Brain pericyte (primary cell): Measurements from ENCODE around the gene ADAMTSL3.
"Not testable (repeated sequence)": the region's sequence is repeated elsewhere in the genome, so short reads cannot be mapped to it uniquely, and the experiment has no call there.

Source experiments
- DNase-seq: peaks from one replicate; pipeline ENCODE4 v3.0.0-alpha.2; 2012; ENCODE audit warnings: low read depth, low spot score

ADAMTSL3 gene

GRCh38 chr15:83697716-83698115 lies 43.8 kb downstream of the ADAMTSL3 start:
- DNase-seq, result no peak

GRCh38 chr15:83698294-83698693 lies 44.4 kb downstream of the ADAMTSL3 start:
- no peak for DNase-seq

- no peak for DNase-seq
These were observed 45.1 kb downstream of the ADAMTSL3 start for GRCh38 chr15:83699028-83699427.

DNA sequence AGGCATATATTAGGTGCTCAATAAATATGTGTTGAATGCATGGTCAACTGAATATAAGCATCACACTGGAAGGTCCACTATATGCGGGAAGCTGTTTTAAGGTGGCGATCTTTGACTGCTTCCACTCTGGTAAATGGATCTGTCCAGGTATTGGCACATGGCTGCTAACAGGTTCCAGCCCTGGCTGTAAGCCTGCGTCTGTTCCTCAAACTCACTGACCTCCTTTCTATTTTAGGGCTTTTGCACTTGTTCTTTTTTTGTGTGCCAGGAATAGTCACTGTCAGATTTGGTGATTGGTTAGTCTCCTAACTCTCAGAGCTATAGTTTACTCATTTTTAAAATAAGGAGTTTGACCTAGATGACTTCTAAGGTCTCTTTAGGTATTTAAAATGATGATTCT lies 46.2 kb downstream of the ADAMTSL3 start:
- no peak for DNase-seq

DNA sequence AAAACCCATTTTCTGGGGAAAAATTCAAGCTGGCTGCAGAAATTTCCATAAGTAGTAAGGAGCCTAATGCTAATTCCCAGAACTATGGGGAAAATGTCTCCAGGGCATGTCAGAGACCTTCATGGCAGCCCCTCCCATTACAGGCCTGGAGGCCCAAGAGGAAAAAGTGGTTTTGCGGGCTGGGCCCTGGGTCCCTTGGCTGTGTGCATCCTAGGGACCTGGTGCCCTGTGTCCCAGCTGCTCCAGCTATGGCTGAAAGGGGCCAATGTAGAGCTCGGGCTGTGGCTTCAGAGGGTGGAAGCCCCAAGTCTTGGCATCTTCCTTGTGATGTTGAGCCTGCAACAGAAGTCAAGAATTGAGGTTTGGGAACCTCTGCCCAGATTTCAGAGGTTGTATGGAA lies 48.4 kb downstream of the ADAMTSL3 start:
- DNase-seq, result not testable (repeated sequence)

DNA sequence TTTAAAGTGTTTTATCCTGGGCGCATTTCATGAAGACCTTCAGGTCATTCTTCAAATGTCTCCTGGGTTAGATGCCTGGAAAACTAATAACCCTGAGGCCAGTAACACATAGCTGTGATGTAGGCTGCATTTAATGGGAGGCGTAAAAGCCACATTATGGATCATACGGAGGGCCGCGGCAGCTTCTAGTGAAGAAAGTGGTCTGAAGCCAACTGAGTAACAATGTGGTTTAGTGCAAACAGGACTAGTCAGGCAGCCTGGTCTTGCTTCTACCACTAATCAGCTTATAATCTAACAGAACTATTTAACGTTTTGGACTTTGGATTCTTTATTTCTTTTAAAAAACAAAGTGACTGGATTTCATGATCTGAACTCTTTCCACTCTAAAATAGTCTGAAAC lies 54.4 kb downstream of the ADAMTSL3 start:
- no peak for DNase-seq

DNA sequence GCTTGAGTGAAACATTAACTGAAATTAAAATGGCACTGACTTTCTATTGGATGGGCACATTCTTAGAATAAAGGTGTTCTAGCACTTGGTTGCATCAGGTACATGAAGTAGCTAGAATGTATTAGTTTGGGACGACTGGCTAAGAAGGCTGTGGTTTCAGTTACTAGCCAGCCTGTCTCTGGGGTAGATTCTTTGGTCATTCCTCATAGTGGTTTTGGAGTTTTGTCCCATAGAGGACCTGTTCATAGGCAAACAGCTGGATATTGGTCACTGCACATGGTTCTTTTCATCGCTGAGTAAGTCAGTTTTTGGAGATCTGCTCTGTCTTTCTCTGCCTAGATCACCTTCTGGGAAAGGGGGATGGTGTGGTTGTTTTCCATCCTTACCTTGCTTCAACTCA lies 55.3 kb downstream of the ADAMTSL3 start:
- no peak for DNase-seq

GRCh38 chr15:83709811-83710210 lies 55.9 kb downstream of the ADAMTSL3 start:
- no peak for DNase-seq

- DNase-seq, result no peak
These were observed 56.5 kb downstream of the ADAMTSL3 start for GRCh38 chr15:83710452-83710851.

GRCh38 chr15:83711236-83711635 lies 57.3 kb downstream of the ADAMTSL3 start:
- DNase-seq, result no peak

DNA sequence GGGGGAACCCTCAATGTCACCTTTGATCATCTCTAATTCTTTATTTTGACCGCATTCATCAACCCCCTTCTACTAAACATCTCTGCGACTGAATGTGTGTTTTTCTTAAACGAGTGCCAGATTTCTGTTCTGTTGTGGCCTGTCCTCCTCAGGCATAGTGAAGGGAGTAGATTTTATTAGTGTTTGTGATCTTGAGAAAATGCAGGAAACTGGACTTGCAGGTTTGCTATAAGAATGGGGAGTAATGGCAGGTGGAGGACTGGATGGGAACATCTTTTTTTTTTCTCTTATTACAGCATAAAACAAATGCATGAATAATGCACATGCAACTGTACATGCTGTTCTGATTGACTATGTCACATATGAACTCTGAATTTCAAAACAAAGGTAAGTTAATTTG lies 59.3 kb downstream of the ADAMTSL3 start:
- DNase-seq, result no peak

DNA sequence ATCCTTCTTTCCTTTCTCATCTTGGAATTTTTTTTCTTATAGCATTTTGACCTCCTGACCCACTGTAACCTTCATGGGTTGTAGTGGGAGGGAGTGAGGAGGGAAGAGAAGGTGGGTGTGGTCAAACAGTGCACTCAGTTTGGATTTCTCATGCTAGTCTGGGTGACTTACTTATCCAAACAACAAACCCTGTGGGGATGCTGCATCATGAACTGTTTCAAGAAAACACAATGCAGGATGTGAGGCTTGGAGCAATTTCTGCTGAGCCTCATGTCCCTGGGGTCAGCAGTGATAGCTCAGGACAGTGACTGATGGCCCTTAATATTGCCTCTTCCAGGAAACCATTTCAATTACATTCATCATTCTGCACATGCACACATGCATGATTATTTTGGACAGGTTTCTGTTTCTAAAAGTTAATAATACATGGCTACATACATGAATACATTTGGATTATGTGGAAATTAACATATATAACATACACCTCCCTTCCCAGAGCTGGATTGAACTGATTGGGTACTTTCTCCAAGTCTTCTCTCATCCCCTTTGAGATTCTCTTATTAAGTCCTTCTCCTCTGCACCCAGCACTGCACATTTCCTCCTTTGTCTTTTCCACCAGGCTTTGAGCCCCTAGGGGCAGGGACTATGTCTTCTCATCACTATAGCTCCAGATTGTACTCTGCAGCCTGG lies 61.2 kb downstream of the ADAMTSL3 start:
- DNase-seq, result peak; percentile 20

- DNase-seq, result no peak
These were observed 62.7 kb downstream of the ADAMTSL3 start for GRCh38 chr15:83716605-83717004.

GRCh38 chr15:83717010-83717409 lies 63.1 kb downstream of the ADAMTSL3 start:
- DNase-seq, result no peak

DNA sequence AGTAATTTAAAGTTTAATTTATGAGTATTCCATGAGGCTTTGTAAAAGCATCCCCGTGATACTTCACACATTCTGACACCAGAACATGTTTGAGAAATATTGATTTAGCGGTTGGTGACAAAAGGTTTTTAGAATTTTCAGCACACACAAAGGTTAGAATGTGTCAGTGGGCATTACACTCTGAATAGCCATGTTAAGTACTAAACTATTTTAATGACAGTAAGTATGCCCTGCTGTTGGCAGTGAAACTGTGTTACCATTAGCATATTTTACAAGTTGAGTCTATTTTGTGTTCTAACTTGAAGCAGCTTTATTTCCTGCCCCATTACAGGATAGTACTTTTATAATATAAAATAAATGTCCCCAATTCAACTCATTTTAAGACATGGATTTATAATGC lies 66.5 kb downstream of the ADAMTSL3 start:
- no peak for DNase-seq

DNA sequence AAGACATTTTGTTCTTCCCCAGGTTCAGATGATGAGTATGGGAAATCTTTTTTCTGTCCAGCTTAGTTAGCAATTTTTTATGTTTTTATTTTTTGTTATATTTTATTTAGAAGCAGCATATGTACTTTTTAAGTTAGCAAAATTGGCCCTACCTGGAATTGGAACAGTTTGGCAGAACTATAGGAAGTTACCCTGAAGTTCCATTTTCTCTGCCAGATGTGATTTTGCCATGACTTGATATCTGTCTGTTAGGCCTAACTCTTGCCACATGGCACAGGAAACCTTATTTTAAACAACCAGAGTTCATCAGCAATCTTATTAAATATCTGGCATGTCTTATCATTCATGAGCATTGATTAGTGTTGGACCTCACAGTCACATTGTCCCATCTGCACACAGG lies 67.1 kb downstream of the ADAMTSL3 start:
- DNase-seq, result no peak

DNA sequence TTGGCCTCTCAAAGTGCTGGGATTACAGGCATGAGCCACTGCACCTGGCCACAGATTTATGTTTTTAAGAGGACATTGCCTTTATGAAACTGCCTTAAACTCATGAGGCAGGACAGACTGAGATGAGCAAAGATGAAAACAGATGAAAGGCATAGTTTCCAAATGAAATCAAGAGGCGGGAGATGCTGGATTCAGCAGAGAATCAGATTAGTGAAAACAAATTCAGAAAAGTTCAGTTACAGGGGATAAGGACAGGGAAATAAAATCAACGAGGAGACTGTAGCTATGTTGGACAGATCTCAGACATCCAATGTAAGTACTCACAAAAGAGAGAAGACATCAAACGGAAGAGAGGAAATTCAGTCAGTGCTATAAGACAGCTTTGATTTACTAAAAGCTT lies 68.1 kb downstream of the ADAMTSL3 start:
- DNase-seq, result no peak

- DNase-seq, result no peak
These were observed 69.3 kb downstream of the ADAMTSL3 start for GRCh38 chr15:83723216-83723615.

DNA sequence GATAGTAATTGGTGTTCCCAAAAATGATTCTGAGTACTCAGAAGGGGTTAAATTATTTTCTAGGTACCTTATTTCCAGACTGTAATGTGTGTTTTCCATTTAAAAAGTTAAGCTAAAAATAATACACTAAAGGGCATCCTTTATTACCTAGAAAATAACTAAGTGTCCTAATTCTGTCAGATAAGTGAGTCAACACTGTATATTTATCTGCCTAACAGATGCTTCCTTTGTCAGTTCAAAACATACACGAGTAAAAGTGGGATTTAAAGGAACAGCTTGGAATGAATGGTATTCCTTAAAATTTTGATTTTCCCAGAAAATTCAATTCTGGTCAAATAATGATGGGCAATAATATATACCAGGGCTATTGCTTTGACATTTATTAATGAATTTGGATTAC lies 78.3 kb downstream of the ADAMTSL3 start:
- no peak for DNase-seq

- DNase-seq, result no peak
These were observed 78.8 kb downstream of the ADAMTSL3 start for GRCh38 chr15:83732770-83733169.

DNA sequence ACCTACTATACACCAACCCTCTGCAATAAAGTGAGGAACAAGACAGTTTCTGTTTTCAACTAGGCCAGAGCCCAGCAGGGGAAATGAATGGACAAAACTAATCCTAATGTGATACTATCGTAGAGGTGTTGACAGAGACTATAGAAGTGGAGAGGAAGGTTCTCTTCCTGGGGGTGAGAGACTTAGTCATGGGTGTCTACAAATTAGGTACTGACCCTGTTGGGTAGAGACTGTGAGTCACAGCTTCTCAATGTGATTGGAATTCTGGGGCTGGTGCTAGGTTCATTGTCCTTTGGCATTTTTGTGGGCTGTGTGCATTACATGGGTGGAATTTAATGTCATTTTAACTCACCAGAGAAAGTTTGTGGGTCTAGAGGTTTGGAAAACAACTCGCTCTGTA lies 79.3 kb downstream of the ADAMTSL3 start:
- no peak for DNase-seq

- no peak for DNase-seq
These were observed 79.8 kb downstream of the ADAMTSL3 start for GRCh38 chr15:83733691-83734090.

- DNase-seq, result no peak
These were observed 80.6 kb downstream of the ADAMTSL3 start for GRCh38 chr15:83734487-83734886.

DNA sequence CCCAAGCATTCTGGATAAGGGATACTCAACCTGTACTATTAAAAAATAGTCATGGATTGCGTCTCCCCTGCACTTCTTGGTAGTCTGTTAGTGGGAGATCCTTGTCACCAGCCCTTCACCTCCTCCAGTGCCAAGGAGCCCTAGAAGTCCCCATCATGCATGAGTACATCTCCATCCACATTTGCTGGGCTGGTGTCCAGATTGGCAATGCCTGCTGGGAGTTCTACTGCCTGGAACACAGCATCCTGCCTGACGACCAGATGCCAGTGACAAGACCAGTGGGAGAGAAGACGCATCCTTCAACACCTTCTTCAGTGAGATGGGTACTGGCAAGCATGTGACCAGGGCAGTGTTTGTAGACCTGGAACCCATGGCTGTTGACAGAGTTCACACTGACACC lies 85.7 kb downstream of the ADAMTSL3 start:
- DNase-seq, result no peak
